NCI-H128 (cell line): ENCODE results near the gene PLGRKT.
A peak's percentile ranks its signal among the peaks of the same experiment; 100 is the strongest.
"Not testable (repeated sequence)": the region's sequence is repeated elsewhere in the genome, so short reads cannot be mapped to it uniquely, and the experiment has no call there.

Experiments
- DNase-seq: peaks from one replicate; lab custom pipeline; 2025; ENCODE audit not compliant: unreplicated experiment; lab: John Stamatoyannopoulos, UW

PLGRKT gene

DNA sequence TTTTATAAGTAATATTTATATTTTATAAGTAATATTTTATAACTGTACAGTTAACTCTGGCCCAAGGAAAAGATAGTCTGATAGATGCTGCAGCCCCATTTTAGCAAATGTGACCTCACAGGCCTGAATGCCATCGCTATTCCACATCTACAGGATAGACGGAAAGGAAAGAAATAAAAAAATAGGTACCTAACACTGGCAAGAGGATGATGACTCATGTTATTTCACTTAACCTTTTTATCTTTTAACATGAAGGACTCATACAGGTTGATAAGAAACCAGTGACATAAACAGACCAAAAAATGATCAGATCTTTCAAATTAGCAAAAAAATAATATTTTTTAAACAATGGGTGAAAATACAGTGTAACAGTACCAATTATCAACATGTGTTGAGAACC is 15.3 kb upstream of the PLGRKT start:
- no peak for DNase-seq

DNA sequence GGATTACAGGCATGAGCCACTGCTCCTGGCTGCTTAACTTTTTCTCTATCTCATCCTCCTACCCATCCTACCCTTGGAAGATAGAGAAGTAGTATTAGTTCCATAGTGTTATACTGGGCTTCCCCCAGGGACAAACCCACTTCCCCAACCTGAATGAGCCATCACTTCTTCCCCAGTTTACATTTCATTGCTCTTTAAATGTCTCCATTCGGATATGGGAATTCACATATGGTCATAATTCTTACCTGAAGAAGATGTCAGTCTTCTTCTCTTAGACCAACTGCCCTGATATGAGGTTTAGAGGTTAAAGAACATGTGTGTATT is 14.5 kb upstream of the PLGRKT start:
- DNase-seq, result no peak

GRCh38 chr9:5450359-5451091 is 12.8 kb upstream of the PLGRKT start, which contains the start of gene CD274:
Gene CD274, plus strand, starts transcription at chr9:5450542. Its CDS starts 5,572 bp downstream, at chr9:5456114.
- peak; percentile 58 for DNase-seq

GRCh38 chr9:5449521-5450358 is 12.0 kb upstream of the PLGRKT start:
- DNase-seq, result no peak

- no peak for DNase-seq
These were observed 11.0 kb upstream of the PLGRKT start for GRCh38 chr9:5448461-5449435.

DNA sequence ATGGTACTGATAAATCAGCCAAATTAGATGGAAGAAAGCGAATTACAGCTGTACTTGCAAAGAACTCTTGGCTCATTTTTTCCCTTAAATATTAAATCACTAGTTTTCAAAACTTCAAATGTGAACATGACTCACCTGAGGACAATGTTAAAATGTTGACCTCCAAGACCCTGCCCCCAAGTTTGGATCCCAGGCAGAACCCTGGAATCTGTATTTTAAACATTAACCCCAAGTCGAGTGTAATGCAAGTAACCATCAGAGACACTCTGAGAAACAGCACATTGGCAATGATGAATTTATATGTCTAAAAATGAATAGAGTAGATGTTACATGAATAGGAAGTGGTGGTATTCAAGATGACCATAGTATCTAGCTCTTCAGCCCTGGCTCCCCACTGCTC is 10.3 kb upstream of the PLGRKT start:
- no peak for DNase-seq

- DNase-seq, result no peak
These were observed 9.6 kb upstream of the PLGRKT start for GRCh38 chr9:5447337-5447736.

DNA sequence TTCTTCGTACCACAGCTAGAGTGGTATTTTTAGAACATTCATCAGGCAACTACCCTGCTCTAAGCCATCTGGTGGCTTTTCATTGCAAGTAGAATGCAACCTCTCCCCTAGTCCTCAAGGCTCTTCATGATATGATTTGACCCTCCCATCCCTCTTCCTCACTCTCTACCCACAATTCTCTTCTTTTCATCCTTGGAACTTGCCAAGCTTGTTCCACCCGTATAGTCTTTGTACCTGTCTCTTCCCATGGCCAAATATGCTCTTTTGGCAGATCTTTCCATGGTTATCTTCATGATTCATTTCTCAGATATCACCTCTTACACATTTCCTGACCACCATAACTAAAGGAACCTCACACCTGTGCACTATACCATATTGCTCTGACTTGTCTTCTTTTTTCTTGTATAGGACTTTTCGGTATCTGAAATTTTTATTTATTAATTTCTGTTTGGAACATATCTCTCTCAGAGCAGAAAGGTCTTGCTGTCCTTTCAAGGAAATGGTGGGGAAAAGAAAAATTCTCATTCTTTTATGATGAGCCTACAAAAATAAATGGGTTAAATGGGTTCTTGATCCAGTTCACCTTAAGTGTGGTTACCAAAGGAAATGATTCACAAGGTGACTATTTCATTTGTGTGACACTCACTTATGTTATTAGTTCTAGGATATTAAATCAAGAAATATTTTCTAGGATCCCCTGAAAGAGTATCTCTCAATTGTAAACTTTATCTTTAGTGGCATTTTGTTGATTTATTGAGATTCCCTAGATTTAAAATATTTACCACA is 8.9 kb upstream of the PLGRKT start:
- DNase-seq, result no peak

DNA sequence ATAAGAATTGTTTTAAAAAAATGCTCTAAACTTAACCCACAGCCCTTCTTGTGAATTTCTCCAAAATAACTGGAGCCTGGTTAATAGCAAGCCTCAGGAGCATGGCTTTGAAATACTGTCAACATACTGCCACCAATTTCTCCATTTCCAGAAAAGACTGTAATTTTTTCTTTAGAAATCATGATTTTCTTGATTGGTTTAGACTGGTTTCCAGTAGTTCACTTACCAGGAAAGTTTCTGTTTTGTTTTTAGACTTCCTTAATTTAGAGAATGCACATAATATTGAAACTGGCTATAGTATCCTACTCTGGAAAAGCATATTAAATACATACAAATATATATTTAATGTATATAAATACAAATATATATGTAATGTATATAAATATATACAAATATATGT is 8.2 kb upstream of the PLGRKT start:
- no peak for DNase-seq

DNA sequence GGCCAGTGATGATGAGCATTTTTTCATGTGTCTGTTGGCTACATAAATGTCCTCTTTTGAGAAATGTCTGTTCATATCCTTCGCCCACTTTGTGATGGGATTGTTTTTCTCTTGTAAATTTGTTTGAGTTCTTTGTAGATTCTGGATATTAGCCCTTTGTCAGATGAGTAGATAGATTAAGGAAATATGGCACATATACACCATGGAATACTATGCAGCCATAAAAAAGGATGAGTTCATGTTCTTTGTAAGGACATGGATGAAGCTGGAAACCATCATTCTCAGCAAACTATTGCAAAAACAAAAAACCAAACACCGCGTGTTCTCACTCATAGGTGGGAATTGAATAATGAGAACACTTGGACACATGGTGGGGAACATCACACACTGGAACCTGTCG is 7.4 kb upstream of the PLGRKT start:
- not testable (repeated sequence) for DNase-seq

DNA sequence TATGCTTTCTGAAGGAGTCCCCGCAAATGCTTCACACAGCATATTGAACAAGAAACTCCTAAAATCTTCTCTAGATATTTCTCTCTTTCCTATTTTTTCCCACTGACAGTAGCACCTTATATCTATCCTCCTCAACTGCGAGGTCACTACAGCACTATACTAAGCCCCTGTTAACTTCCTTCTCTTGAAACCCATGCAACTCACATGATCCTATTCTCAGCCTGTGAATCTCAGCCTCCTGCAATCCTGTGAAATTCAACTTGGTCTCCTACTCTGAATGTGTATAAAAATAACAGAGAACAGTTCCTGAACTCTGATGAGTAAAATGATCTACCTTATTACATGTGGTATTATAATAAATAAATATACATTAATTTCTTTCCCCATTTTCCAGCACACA is 6.1 kb upstream of the PLGRKT start:
- no peak for DNase-seq

DNA sequence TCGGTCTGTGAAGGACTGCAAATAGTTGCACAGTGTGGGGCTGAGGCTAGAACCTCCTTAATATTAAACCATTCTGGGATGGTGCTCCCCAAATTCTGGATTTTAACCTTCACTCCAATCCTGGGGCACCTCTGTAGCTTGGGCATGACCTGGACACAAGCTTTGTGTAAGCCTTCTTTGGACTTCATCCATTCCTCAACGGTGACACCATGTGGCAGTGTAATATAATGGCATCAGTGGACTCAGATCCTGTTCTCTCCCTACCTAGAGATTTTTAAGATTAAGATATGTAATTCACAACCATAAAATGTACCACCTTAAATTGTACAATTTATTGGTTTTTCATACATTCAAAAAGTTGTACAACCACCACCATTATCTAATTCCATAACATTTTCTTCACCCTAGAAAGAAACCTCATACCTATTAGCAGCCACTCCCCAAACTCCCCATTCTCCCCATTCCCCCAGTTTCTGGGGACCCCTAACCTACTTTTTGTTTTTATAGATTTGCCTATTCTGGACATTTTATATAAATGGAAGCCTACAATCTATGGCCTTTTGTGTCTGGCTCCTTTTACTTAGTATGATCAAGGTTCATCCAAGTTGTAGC is 4.8 kb upstream of the PLGRKT start:
- peak; percentile 9 for DNase-seq

- DNase-seq, result no peak
These were observed 3.3 kb upstream of the PLGRKT start for GRCh38 chr9:5441043-5441442.

- DNase-seq, result no peak
These were observed 2.7 kb upstream of the PLGRKT start for GRCh38 chr9:5440426-5440825.

DNA sequence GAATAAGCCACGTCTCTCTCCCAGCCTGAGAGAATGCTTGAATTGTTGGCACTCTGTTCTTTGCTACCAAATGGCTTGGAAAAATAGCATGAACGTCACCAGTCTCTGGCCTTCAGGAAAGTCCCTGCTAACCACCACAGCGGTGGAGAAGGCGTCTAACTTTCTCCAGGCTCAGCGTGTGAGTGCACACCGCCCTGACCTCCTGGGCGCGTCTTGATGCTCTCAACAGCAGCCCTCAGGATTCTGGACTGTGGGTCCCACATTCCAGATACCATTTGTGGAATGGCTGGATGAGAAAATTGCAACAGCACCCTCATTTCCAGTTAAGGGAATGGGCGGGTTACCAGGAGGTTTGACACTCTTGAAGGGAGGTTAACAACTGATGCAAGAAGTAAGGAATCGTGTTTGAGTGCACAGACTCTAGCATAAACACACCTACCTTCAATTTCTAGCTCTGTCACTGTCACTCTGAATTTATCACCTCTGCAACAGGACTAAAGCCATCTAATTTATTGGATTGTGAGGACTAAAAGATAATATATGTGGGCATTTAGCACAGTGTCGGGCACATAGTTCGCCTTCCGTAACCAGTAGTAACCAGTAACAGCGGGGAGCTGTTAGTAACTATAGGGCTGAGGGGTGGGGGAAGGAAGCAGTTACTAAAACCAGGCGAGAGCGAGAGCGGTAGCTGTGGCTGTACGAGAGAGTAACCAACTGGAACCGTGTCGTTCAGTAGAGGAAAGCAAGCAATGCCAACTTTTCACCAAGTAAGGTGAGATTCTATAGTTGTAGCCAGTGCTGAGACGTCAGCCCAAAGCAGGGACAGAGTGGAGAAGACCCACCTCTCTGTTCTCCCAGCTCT is 807 bp upstream of the PLGRKT start:
- no peak for DNase-seq

- no peak for DNase-seq
These were observed 1.3 kb downstream of the PLGRKT start for GRCh38 chr9:5436441-5436840.

GRCh38 chr9:5435912-5436311 is 1.8 kb downstream of the PLGRKT start:
- no peak for DNase-seq

DNA sequence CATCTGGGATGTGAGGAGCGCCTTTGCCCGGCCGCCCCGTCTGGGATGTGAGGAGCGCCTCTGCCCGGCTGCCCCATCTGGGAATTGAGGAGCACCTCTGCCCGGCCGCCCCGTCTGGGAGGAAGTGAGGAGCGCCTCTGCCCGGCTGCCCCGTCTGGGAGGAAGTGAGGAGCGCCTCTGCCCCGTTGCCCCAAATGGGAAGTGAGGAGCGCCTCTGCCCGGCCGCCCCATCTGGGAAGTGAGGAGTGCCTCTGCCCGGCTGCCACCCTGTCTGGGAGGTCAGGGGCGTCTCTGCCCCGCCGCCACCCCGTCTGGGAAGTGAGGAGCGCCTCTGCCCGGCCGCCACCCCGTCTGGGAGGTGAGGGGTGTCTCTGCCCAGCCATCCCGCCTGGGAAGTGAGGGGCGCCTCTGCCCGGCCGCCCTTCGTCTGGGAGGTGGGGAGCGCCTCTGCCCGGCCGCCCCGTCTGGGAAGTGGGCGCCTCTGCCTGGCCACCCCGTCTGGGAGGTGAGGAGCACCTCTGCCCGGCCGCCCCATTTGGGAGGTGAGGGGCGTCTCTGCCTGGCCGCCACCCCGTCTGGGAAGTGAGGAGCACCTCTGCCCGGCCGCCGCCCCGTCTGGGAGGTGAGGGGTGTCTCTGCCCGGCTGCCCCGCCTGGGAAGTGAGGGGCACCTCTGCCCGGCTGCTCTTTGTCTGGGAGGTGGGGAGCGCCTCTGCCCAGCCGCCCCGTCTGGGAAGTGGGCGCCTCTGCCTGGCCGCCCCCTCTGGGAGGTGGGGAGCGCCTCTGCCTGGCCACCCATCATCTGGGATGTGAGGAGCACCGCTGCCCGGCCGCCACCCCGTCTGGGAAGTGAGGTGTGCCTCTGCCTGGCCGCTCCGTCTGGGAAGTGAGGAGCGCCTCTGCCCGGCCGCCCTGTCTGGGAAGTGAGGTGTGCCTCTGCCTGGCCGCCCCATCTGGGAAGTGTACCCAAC is 3.6 kb downstream of the PLGRKT start:
- DNase-seq, result not testable (repeated sequence)
